Ishikawa (cell line): Measurements from ENCODE around the gene RNF169.

Source experiments
- CEBPB ChIP-seq: IDR thresholded peaks from 2 replicates; pipeline ENCODE4 v1.6.1; 2012
- CREB1 ChIP-seq: IDR thresholded peaks from 2 replicates; pipeline ENCODE4 v1.6.1; 2012; ENCODE audit warnings: low read depth
- EGR1 ChIP-seq: IDR thresholded peaks from 2 replicates; pipeline ENCODE4 v1.6.1; 2012
- EP300 ChIP-seq: IDR thresholded peaks from 2 replicates; pipeline ENCODE4 v1.6.1; 2012; ENCODE audit warnings: borderline replicate concordance
- FOXM1 ChIP-seq: IDR thresholded peaks from 2 replicates; pipeline ENCODE4 v1.6.1; 2012; ENCODE audit warnings: low read depth, borderline replicate concordance
- MAX ChIP-seq: IDR thresholded peaks from 2 replicates; pipeline ENCODE4 v1.6.1; 2012
- NFIC ChIP-seq: IDR thresholded peaks from 2 replicates; pipeline ENCODE4 v1.6.1; 2012
- RAD21 ChIP-seq: IDR thresholded peaks from 2 replicates; pipeline ENCODE4 v1.6.1; 2012; ENCODE audit warnings: low read depth
- REST ChIP-seq: IDR thresholded peaks from 2 replicates; pipeline ENCODE4 v1.6.1; 2012; ENCODE audit warnings: low read depth, mild to moderate bottlenecking
- TAF1 ChIP-seq: IDR thresholded peaks from 2 replicates; pipeline ENCODE4 v1.6.1; 2012; ENCODE audit warnings: low read depth, mild to moderate bottlenecking
- TCF12 ChIP-seq: IDR thresholded peaks from 2 replicates; pipeline ENCODE4 v1.6.1; 2012; ENCODE audit warnings: low read depth
- TEAD4 ChIP-seq: IDR thresholded peaks from 2 replicates; pipeline ENCODE4 v1.6.1; 2012
- YY1 ChIP-seq: IDR thresholded peaks from 2 replicates; pipeline ENCODE4 v1.6.1; 2012; ENCODE audit warnings: low read depth
- ZBTB7A ChIP-seq: IDR thresholded peaks from 2 replicates; pipeline ENCODE4 v1.6.1; 2012; ENCODE audit warnings: low read depth
- TF ChIP-seq, protein P1 (sequence below): IDR thresholded peaks from 2 replicates; pipeline ENCODE4 v1.6.1; 2012

RNF169 gene

DNA sequence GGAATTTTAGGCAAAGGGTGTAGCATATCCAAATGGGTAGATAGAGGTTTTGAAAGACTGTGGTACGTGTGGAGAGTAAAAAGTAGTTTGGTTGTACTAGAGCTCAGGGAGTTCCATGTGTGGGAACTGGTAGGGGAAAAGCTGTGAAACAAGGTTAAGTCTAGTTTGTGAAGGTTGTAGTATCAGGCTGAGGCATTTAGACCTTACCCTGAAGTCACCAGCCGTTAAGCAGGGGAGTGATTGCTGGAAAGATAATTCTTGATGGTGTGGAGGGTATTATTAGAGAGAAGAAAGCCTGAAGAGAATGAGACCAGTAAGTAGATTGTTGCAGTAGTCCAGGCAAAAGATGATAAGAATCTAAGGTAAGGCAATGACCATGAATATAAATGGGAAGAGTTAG is 68.0 kb downstream of the RNF169 start:
- TF ChIP-seq, protein P1, sequence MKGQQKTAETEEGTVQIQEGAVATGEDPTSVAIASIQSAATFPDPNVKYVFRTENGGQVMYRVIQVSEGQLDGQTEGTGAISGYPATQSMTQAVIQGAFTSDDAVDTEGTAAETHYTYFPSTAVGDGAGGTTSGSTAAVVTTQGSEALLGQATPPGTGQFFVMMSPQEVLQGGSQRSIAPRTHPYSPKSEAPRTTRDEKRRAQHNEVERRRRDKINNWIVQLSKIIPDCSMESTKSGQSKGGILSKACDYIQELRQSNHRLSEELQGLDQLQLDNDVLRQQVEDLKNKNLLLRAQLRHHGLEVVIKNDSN: no peak
- TF ChIP-seq RAD21 (no peak), REST (no peak), FOXM1 (no peak), CREB1 (no peak), TCF12 (no peak), YY1 (no peak), EP300 (no peak), MAX (no peak)

GRCh38 chr11:74818283-74818946 is 69.8 kb downstream of the RNF169 start:
- TF ChIP-seq FOXM1 (no peak), REST (no peak), RAD21 (no peak)

- TF ChIP-seq RAD21 (no peak), YY1 (no peak), EGR1 (no peak), CREB1 (no peak), FOXM1 (no peak), MAX (no peak), TAF1 (no peak), TEAD4 (no peak), REST (no peak), EP300 (no peak), CEBPB (no peak), NFIC (no peak), TCF12 (no peak), ZBTB7A (no peak)
- TF ChIP-seq, protein P1: no peak
Measured at GRCh38 chr11:74819400-74819799, 70.8 kb downstream of the RNF169 start.

DNA sequence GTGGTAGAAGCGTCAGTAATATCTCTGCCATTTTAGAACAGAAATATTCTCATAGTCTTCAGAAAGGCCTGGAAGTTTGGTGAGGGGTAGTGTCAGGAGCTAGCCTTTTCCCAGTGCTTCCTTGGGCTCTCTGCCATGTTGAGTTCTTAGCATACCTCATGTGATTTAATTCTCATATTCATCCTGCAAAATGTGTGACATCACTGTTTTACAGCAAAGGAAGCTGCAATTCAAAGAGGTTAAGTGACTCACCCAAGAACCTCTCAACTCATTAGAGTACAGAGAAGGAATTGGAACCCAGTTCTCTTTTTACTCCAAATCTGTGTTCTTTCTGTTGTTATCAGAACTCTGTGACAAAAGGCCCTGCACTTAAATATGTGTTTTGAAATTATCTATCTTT is 72.1 kb downstream of the RNF169 start:
- TF ChIP-seq NFIC (no peak), ZBTB7A (no peak), EP300 (no peak), FOXM1 (no peak), MAX (no peak), RAD21 (no peak), CREB1 (no peak), CEBPB (no peak), TEAD4 (no peak), YY1 (no peak)
- TF ChIP-seq, protein P1: no peak
